ENCODE measurements around the gene REEP6. TPM values are rescaled to one million over a fixed set of nuclear protein-coding genes. Genes with fewer than 3 reads are reported as not detected.

Gene REEP6
- total and polyA plus RNA-seq, 10 donors = 0.65 to 2.6 (median 1.6) TPM; not detected in 1

DNA sequence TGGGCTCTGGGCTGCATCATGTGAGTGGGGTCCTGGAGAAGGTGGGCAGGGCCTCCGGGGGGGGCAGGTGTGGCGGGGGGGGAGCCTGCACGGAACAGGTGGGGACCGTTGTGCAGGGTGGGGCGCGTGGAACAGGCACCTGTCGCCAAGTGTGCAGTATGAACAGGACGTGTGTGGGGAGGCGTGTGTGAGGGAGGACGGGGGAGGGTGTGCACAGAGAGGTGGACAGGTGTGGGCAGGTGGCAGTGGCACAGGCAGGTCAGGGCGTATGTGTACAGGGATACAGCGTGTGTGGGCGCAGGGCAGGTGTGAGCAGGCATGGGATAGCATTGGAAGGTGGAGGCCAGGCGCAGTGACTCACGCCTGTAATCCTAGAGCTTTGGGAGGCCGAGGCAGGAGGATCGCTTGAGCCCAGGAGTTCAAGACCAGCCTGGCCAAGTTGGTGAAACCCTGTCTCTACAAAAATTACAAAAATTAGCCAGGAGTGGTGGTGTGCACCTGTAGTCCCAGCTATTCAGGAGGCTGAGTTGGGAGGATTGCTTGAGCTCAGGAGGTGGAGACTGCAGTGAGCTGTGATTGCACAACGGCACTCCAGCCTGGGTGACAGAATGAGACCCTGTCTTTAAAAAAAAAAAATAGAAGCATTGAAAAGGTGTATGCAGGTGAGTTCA lies 36.1 kb downstream of the REEP6 start:
- peaks cover 0 to 11% (median 3%) of the 10 kb centered on the region in 6 donors for H3K4me1 ChIP-seq
- H3K4me3 ChIP-seq = no peak overlapping the region
- DNase-seq = no peak
- H3K27ac ChIP-seq = no peak overlapping the region
- H3K9me3 ChIP-seq = no peaks in the 10 kb centered on the region
- no peaks in the 10 kb centered on the region for H3K36me3 ChIP-seq
- peaks cover 0 to 99% (median 58%) of the 10 kb centered on the region in 7 donors for H3K27me3 ChIP-seq (replicated peaks in 1 of 7)
- intact Hi-C loops (cut with DNase I; ENCODE audit: low total_unique reads) = no loop called here
- 77 to 85% (median 81%) methylated on average over 17 to 18 of the region's 18 CpGs for WGBS, 5 donors
- no peak for TF ChIP-seq POLR2AphosphoS5 (IDR thresholded peaks at IDR 0.05)
- TF ChIP-seq, protein P1, sequence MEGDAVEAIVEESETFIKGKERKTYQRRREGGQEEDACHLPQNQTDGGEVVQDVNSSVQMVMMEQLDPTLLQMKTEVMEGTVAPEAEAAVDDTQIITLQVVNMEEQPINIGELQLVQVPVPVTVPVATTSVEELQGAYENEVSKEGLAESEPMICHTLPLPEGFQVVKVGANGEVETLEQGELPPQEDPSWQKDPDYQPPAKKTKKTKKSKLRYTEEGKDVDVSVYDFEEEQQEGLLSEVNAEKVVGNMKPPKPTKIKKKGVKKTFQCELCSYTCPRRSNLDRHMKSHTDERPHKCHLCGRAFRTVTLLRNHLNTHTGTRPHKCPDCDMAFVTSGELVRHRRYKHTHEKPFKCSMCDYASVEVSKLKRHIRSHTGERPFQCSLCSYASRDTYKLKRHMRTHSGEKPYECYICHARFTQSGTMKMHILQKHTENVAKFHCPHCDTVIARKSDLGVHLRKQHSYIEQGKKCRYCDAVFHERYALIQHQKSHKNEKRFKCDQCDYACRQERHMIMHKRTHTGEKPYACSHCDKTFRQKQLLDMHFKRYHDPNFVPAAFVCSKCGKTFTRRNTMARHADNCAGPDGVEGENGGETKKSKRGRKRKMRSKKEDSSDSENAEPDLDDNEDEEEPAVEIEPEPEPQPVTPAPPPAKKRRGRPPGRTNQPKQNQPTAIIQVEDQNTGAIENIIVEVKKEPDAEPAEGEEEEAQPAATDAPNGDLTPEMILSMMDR (IDR thresholded peaks at IDR 0.05 in 8 of 11, conservative IDR thresholded peaks at IDR 0.05 in 3 of 11) = no peak
- no peak for TF ChIP-seq POLR2A (IDR thresholded peaks at IDR 0.05)

DNA sequence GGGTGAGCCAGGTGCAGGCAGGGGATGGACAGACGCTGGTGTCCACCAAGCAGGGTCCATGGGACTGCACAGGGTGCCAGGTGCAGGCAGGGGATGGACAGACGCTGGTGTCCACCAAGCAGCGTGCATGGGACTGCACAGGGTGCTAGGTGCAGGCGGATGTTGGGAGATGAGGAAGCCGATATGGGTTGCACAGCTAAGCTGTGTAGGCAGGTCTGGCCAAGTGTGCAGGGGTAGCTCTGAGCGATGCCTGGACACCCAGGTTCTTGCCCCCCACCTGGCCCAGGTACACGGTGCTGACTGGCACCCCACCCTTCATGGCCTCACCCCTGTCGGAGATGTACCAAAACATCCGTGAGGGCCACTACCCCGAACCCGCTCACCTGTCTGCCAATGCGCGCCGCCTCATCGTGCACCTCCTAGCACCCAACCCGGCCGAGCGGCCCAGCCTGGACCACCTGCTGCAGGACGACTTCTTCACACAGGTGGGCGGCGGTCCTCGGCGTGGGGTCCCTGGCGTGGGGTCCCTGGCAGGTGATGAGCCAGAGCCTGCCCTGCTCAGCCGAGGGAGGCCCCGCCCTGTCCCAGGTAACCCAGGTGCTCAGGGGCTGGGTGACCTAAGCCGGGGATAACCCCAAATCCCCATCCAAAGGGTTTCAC lies 36.8 kb downstream of the REEP6 start:
- 57 to 87% (median 85%) methylated on average over 8 to 27 of the region's 27 CpGs for WGBS, 5 donors
- Histone ChIP-seq H3K4me1 (peaks cover 0 to 11% (median 3%) of the 10 kb centered on the region in 6 donors), H3K27me3 (replicated peaks in 1 of 7) (peaks cover 0 to 99% (median 56%) of the 10 kb centered on the region in 7 donors), H3K27ac (no peak overlapping the region), H3K9me3 (no peaks in the 10 kb centered on the region), H3K4me3 (no peak overlapping the region), H3K36me3 (no peaks in the 10 kb centered on the region)
- intact Hi-C loops (cut with DNase I; ENCODE audit: low total_unique reads) = no loop called here
- TF ChIP-seq POLR2A (IDR thresholded peaks at IDR 0.05) = no peak
- TF ChIP-seq, protein P1 (IDR thresholded peaks at IDR 0.05 in 8 of 11, conservative IDR thresholded peaks at IDR 0.05 in 3 of 11) = no peak
- no peak for TF ChIP-seq POLR2AphosphoS5 (IDR thresholded peaks at IDR 0.05)
- DNase-seq = no peak

DNA sequence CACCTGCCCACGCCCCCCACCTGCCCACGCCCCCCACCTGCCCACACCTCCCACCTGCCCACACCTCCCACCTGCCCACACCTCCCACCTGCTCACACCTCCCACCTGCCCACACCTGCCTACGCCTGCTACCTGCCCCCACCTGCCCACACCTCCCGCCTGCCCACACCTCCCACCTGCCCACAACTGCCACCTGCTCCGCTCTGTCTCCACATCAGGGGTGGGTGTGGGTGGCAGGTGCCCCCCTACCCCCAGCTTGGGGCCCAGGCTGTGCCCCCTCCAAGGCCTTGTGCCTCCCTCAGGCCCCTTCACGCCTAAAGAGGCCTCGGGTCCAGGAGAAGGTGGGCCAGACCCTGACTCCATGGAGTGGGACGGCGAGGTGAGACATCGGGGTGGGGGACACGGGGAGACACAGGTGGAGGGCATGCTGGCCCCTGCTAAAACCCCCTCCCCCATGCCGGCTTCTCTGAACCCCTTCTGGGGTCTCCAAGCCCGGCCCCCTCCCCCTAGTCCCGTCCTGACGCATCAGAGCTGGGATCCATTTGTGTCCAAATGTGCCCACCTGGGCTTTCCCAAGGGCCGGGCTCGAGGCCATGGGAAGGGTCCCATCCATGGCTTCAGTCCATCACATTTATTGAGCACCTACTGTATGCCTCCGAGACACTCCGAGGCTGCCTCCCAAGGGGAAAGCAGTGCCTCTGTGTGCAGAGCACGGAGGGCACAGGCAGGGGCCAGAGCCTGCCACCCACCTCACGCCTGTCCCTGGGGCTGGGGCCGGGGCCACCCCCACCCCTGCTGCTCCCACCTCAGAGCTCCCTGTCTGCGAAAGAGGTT lies 37.8 kb downstream of the REEP6 start:
- Histone ChIP-seq H3K27me3 (replicated peaks in 1 of 7) (peaks cover 0 to 99% (median 45%) of the 10 kb centered on the region in 7 donors), H3K36me3 (no peaks in the 10 kb centered on the region), H3K27ac (no peak overlapping the region), H3K9me3 (no peaks in the 10 kb centered on the region), H3K4me3 (no peak overlapping the region), H3K4me1 (peaks cover 0 to 6% (median 3%) of the 10 kb centered on the region in 6 donors)
- no peak for DNase-seq
- TF ChIP-seq POLR2A (IDR thresholded peaks at IDR 0.05) = no peak
- TF ChIP-seq POLR2AphosphoS5 (IDR thresholded peaks at IDR 0.05) = no peak
- TF ChIP-seq, protein P1 (IDR thresholded peaks at IDR 0.05 in 8 of 11, conservative IDR thresholded peaks at IDR 0.05 in 3 of 11) = no peak
- intact Hi-C loops (cut with DNase I; ENCODE audit: low total_unique reads) = no loop called here
- 80 to 87% (median 83%) methylated on average over 10 to 23 of the region's 23 CpGs for WGBS, 5 donors
